HCT116 (cell line): ENCODE data around the gene SNPH. TPM values are rescaled to one million over a fixed set of nuclear protein-coding genes. Genes with fewer than 3 reads are reported as not detected.

Experiments used
- ATAC-seq: fragments of 200-7000 bp; cut with Tn5 transposase; 2 replicates; pipeline ENCODE4 v1.9.1; 2020; ENCODE audit warnings: mild to moderate bottlenecking, moderate library complexity
- BruUV-seq: library from RNA; stranded (reverse); fragments of 400-500 nt; replicated peaks from 2 replicates; lab custom pipeline; 2021; lab: Mats Ljungman, UMichigan
- CTCF ChIA-PET: fragments of 300-600 bp; sonication (Branson Sonifier 250); formaldehyde crosslinking; loops from one replicate; lab custom pipeline; 2021; ENCODE audit warnings: antibody characterized with exemption; lab: Charles Lee
- POLR2A ChIA-PET: fragments of 300-600, 350-600 bp; sonication (Branson Sonifier 250); formaldehyde crosslinking; loops from one replicate; lab custom pipeline; 2021; ENCODE audit warnings: antibody characterized with exemption; lab: Charles Lee
- RAD21 ChIA-PET, 2 experiments: fragments of 300-600 bp; sonication (Branson Sonifier 250); formaldehyde crosslinking; loops; one replicate each; lab custom pipeline; 2023; ENCODE audit warnings: low total read pairs in 2 of 2; ENCODE audit not compliant: uncharacterized antibody in 2 of 2, unreplicated experiment in 2 of 2, low non-redundant PET in 1 of 2; lab: Charles Lee
- DNase-seq: peaks from one replicate; pipeline ENCODE4 v3.0.0-alpha.2; 2010; ENCODE audit warnings: low read depth, low spot score
- H2AFZ ChIP-seq: fragments of 200-600 bp; shearing (Covaris generic), sonication (generic); 2 replicates; pipeline ENCODE4 v1.6.1; 2017; ENCODE audit warnings: low read depth, mixed run types, mixed read lengths, antibody characterized with exemption, low read length; ENCODE audit not compliant: poor library complexity, severe bottlenecking
- H3K27ac ChIP-seq: 2 replicates; pipeline ENCODE4 v1.5.1; 2012; ENCODE audit warnings: low read depth, low read length
- H3K27me3 ChIP-seq: fragments of 200-600 bp; sonication (generic); 2 replicates; pipeline ENCODE4 v1.6.1; 2016; ENCODE audit warnings: mixed run types, low read length, mixed read lengths; ENCODE audit not compliant: insufficient read depth
- H3K36me3 ChIP-seq, 2 experiments: fragments of 200-500 bp in 1 of 2; fragments of 200-600 bp in 1 of 2; sonication (Bioruptor generic) in 1 of 2; sonication (generic) in 1 of 2; 2 replicates each; pipeline versions ENCODE4 v1.5.1 to v1.6.1; 2014 to 2016; ENCODE audit warnings: low read length in 2 of 2, inconsistent platforms in 1 of 2, mixed read lengths in 1 of 2, mixed run types in 1 of 2; ENCODE audit not compliant: insufficient read depth in 2 of 2, control insufficient read depth in 1 of 2
- H3K4me1 ChIP-seq, 2 experiments: fragments of 200-600 bp in 1 of 2; sonication (generic) in 1 of 2; 2 replicates each; pipeline versions ENCODE4 v1.5.1 to v1.6.1; 2012 to 2017; ENCODE audit warnings: low read length in 2 of 2, inconsistent platforms in 1 of 2, mild to moderate bottlenecking in 1 of 2, mixed read lengths in 1 of 2, mixed run types in 1 of 2, moderate library complexity in 1 of 2; ENCODE audit not compliant: insufficient read depth in 2 of 2, control insufficient read depth in 1 of 2
- H3K4me2 ChIP-seq: fragments of 200-600 bp; sonication (generic); 2 replicates; pipeline ENCODE4 v1.6.1; 2017; ENCODE audit warnings: mixed run types, low read length, mixed read lengths
- H3K4me3 ChIP-seq, 2 experiments: fragments of 200-600 bp in 1 of 2; sonication (generic) in 1 of 2; replicated peaks in 1 of 2; 2 replicates each; pipeline ENCODE4 v1.5.1; 2011 to 2016; ENCODE audit warnings: low read length in 2 of 2, control low read depth in 1 of 2, low read depth in 1 of 2, mild to moderate bottlenecking in 1 of 2, mixed read lengths in 1 of 2, mixed run types in 1 of 2
- H3K79me2 ChIP-seq: fragments of 200-600 bp; sonication (generic); 2 replicates; pipeline ENCODE4 v1.6.1; 2017; ENCODE audit warnings: mild to moderate bottlenecking, mixed run types, low read length, moderate library complexity, mixed read lengths; ENCODE audit not compliant: insufficient read depth
- H3K9ac ChIP-seq: fragments of 200-600 bp; sonication (generic); 2 replicates; pipeline ENCODE4 v1.6.1; 2016; ENCODE audit warnings: low read length, mixed read lengths
- H3K9me2 ChIP-seq: fragments of 200-600 bp; sonication (generic), shearing (Covaris generic); 2 replicates; pipeline ENCODE4 v1.6.1; 2017; ENCODE audit warnings: mixed run types, mild to moderate bottlenecking, moderate library complexity; ENCODE audit not compliant: insufficient read depth
- H3K9me3 ChIP-seq, 2 experiments: fragments of 200-500 bp in 1 of 2; fragments of 200-600 bp in 1 of 2; sonication (Bioruptor generic) in 1 of 2; sonication (generic) in 1 of 2; 2 replicates each; pipeline ENCODE4 v1.6.1; 2014 to 2017; ENCODE audit warnings: low read length in 2 of 2, mixed read lengths in 2 of 2, inconsistent platforms in 1 of 2, low read depth in 1 of 2, mild to moderate bottlenecking in 1 of 2, mixed run types in 1 of 2, moderate library complexity in 1 of 2; ENCODE audit not compliant: control insufficient read depth in 1 of 2, insufficient read depth in 1 of 2
- H4K20me1 ChIP-seq: fragments of 200-600 bp; sonication (generic), shearing (Covaris generic); 2 replicates; pipeline ENCODE4 v1.6.1; 2017; ENCODE audit warnings: mixed run types, mild to moderate bottlenecking, moderate library complexity; ENCODE audit not compliant: insufficient read depth
- CEBPB ChIP-seq: IDR thresholded peaks from 2 replicates; pipeline ENCODE4 v1.6.1; 2012; ENCODE audit warnings: low read depth
- ELF1 ChIP-seq: IDR thresholded peaks from 2 replicates; pipeline ENCODE4 v1.6.1; 2012; ENCODE audit warnings: low read depth, borderline replicate concordance
- EZH2phosphoT487 ChIP-seq: fragments of 200-600 bp; IDR thresholded peaks from 2 replicates; pipeline ENCODE4 v1.6.1; 2018; ENCODE audit warnings: antibody characterized with exemption, borderline replicate concordance
- FOSL1 ChIP-seq: IDR thresholded peaks from 2 replicates; pipeline ENCODE4 v1.6.1; 2012; ENCODE audit warnings: low read depth
- JUND ChIP-seq: IDR thresholded peaks from 2 replicates; pipeline ENCODE4 v1.6.1; 2012
- POLR2A ChIP-seq: IDR thresholded peaks from 2 replicates; pipeline ENCODE4 v1.7.0; 2011; ENCODE audit warnings: borderline replicate concordance; ENCODE audit not compliant: insufficient read depth, insufficient read length; ENCODE audit errors: extremely low read depth
- POLR2AphosphoS5 ChIP-seq: IDR thresholded peaks from 2 replicates; pipeline ENCODE4 v1.6.1; 2011; ENCODE audit warnings: mild to moderate bottlenecking, low read depth, low read length, moderate library complexity
- RAD21 ChIP-seq: IDR thresholded peaks from 2 replicates; pipeline ENCODE4 v1.6.1; 2012; ENCODE audit warnings: low read depth, mild to moderate bottlenecking
- SIN3A ChIP-seq: IDR thresholded peaks from 2 replicates; pipeline ENCODE4 v1.6.1; 2012; ENCODE audit warnings: low read depth
- SP1 ChIP-seq: IDR thresholded peaks from 2 replicates; pipeline ENCODE4 v1.6.1; 2012; ENCODE audit warnings: low read depth
- SRF ChIP-seq: IDR thresholded peaks from 2 replicates; pipeline ENCODE4 v1.6.1; 2012; ENCODE audit warnings: low read depth
- ZBTB33 ChIP-seq: IDR thresholded peaks from 2 replicates; pipeline ENCODE4 v1.6.1; 2011; ENCODE audit warnings: mild to moderate bottlenecking, low read length, moderate library complexity; ENCODE audit not compliant: insufficient replicate concordance; ENCODE audit errors: extremely low read depth
- ZFX ChIP-seq: fragments of 450-650 bp; IDR thresholded peaks from 2 replicates; pipeline ENCODE4 v1.6.1; 2017
- ZNF274 ChIP-seq: fragments of 200-500 bp; sonication (Bioruptor generic); IDR thresholded peaks from 2 replicates; pipeline ENCODE4 v1.6.1; 2014; ENCODE audit warnings: mild to moderate bottlenecking, low read depth, low read length, inconsistent platforms
- intact Hi-C: fragments of 100-400 bp; cut with micrococcal nuclease; formaldehyde crosslinking; loops from 2 replicates; pipeline ENCODE4 v1.10.0; 2022
- total RNA-seq: library from RNA; stranded (reverse); gene quantifications from one replicate; pipeline ENCODE4 v1.2.1, GENCODE V29; 2021; ENCODE audit not compliant: unreplicated experiment
- TF ChIP-seq, protein P1 (sequence below): IDR thresholded peaks from 2 replicates; pipeline ENCODE4 v1.6.1; 2012; ENCODE audit warnings: low read depth
- TF ChIP-seq, protein P2 (sequence below): IDR thresholded peaks from 2 replicates; pipeline ENCODE4 v1.6.1; 2012
- TF ChIP-seq, protein P3 (sequence below): IDR thresholded peaks from 2 replicates; pipeline ENCODE4 v1.6.1; 2012

Gene SNPH
- total RNA-seq, 1 experiment from 2014 or later: 3.2 TPM

- Histone ChIP-seq H3K4me1 (no peaks in the 10 kb centered on the region), H4K20me1 (no peaks in the 10 kb centered on the region), H3K4me3 (no peak overlapping the region), H2AFZ (no peak overlapping the region), H3K9me3 (no peaks in the 10 kb centered on the region), H3K9me2 (no peaks in the 10 kb centered on the region), H3K36me3 (no peaks in the 10 kb centered on the region), H3K79me2 (no peaks in the 10 kb centered on the region), H3K27ac (no peak overlapping the region), H3K4me2 (no peak overlapping the region), H3K27me3 (no peaks in the 10 kb centered on the region), H3K9ac (no peak overlapping the region)
- DNase-seq (no peak), ATAC-seq (no peak)
- POLR2A ChIA-PET: no interaction called here
- CTCF ChIA-PET: no interaction called here
- BruUV-seq: no TSS peak
- RAD21 ChIA-PET: no interaction called here
- intact Hi-C loops: no loop called here
- TF ChIP-seq SIN3A: no peak
- no peak for TF ChIP-seq ZBTB33
- TF ChIP-seq ELF1: no peak
- no peak for TF ChIP-seq POLR2AphosphoS5
- TF ChIP-seq FOSL1: no peak
- no peak for TF ChIP-seq SRF
These were observed 11.8 kb upstream of the SNPH start for GRCh38 chr20:1254254-1254653.

- ChIA-PET POLR2A (interaction anchor here (0.5 kb wide), 1 partner anchor 11 kb away, joined by 3 read pairs; the partner anchor contains the start of gene SNPH), RAD21 (no interaction called here), CTCF (no interaction called here)
- H3K36me3 ChIP-seq: no peaks in the 10 kb centered on the region
- DNase-seq: no peak
- H3K4me2 ChIP-seq: no peak overlapping the region
- no TSS peak for BruUV-seq
- no peaks in the 10 kb centered on the region for H3K4me1 ChIP-seq
- H2AFZ ChIP-seq: no peak overlapping the region
- no peaks in the 10 kb centered on the region for H3K27me3 ChIP-seq
- no peak for ATAC-seq
- H3K27ac ChIP-seq: no peak overlapping the region
- H3K79me2 ChIP-seq: no peaks in the 10 kb centered on the region
- H3K4me3 ChIP-seq: no peak overlapping the region
- H3K9me3 ChIP-seq: no peaks in the 10 kb centered on the region
- no peaks in the 10 kb centered on the region for H3K9me2 ChIP-seq
- H3K9ac ChIP-seq: no peak overlapping the region
- intact Hi-C loops: no loop called here
- no peaks in the 10 kb centered on the region for H4K20me1 ChIP-seq
- TF ChIP-seq ZNF274 (no peak), EZH2phosphoT487 (no peak), SP1 (no peak), RAD21 (no peak), ELF1 (no peak), POLR2A (no peak), POLR2AphosphoS5 (no peak), ZFX (no peak), SRF (no peak), JUND (no peak), SIN3A (no peak), CEBPB (no peak), FOSL1 (no peak)
- TF ChIP-seq, protein P1, sequence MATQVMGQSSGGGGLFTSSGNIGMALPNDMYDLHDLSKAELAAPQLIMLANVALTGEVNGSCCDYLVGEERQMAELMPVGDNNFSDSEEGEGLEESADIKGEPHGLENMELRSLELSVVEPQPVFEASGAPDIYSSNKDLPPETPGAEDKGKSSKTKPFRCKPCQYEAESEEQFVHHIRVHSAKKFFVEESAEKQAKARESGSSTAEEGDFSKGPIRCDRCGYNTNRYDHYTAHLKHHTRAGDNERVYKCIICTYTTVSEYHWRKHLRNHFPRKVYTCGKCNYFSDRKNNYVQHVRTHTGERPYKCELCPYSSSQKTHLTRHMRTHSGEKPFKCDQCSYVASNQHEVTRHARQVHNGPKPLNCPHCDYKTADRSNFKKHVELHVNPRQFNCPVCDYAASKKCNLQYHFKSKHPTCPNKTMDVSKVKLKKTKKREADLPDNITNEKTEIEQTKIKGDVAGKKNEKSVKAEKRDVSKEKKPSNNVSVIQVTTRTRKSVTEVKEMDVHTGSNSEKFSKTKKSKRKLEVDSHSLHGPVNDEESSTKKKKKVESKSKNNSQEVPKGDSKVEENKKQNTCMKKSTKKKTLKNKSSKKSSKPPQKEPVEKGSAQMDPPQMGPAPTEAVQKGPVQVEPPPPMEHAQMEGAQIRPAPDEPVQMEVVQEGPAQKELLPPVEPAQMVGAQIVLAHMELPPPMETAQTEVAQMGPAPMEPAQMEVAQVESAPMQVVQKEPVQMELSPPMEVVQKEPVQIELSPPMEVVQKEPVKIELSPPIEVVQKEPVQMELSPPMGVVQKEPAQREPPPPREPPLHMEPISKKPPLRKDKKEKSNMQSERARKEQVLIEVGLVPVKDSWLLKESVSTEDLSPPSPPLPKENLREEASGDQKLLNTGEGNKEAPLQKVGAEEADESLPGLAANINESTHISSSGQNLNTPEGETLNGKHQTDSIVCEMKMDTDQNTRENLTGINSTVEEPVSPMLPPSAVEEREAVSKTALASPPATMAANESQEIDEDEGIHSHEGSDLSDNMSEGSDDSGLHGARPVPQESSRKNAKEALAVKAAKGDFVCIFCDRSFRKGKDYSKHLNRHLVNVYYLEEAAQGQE: no peak
- TF ChIP-seq, protein P2, sequence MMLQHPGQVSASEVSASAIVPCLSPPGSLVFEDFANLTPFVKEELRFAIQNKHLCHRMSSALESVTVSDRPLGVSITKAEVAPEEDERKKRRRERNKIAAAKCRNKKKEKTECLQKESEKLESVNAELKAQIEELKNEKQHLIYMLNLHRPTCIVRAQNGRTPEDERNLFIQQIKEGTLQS: no peak
- TF ChIP-seq, protein P3, sequence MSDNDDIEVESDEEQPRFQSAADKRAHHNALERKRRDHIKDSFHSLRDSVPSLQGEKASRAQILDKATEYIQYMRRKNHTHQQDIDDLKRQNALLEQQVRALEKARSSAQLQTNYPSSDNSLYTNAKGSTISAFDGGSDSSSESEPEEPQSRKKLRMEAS: no peak
These were observed 10.4 kb upstream of the SNPH start for GRCh38 chr20:1255675-1256074.
